Measurements from ENCODE around the gene SESN3.
A peak's percentile ranks its signal among the peaks of the same experiment; 100 is the strongest.
"Not testable (repeated sequence)": the region's sequence is repeated elsewhere in the genome, so short reads cannot be mapped to it uniquely, and the experiment has no call there.

Gene SESN3

DNA sequence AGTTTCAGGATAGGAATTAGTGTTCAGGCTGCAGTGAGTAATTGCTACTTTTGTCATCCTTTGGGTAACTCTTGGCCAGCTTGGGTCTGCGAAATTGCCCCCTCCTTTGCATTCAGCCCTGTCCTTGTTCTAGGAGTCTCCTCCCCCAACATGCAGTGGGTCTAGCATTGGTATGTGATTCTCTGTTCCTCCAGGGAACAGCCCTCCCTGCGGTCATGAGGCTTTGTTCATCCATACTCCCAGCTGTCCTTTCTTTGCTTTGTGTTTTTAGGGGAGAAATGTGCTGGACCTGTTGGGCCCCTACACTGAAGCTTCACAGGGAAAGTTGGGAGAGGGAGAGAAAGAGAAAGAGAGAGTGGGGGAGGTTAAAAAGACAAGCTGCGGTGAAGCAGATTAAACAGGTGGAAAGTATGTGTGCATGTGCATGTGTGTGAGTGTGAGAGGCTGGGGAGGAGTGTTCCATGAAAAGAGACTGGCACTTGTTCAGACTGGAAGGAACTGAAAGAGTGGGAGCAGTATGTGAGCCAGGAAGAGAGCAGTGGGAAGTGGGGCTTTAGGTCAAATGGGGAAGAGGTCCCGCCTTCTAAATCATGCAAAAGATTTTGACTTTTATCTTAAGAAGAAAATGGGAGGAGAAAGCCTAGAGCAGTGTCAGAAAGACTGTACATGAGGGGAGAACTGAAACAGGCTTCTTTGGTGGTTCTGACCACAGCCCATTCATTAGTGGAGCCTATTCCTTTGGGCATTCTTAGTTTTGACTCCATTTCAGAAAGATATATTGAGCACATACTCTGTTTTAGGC lies 17.9 kb upstream of the SESN3 start:
- ATAC-seq = peak; percentile 33 to 49

DNA sequence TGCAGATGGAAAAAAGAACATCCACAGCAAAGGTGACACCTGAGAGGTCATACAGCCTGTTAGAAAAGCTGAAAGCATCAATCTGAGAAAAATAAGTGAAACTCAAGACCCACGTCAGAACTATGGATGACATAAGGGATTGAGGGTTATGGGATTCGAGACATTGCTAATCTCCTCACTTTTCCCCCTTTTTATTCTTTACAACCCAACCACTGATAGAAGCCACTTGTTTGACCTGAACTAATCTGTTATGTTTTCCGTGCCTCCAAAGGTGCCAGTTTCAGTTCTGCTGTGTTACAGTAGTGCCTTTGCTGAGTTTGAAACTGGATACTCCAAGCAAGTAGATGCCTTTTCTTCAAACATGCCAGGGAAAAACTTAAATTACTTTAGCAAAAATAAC lies 16.9 kb upstream of the SESN3 start:
- no peak for ATAC-seq

DNA sequence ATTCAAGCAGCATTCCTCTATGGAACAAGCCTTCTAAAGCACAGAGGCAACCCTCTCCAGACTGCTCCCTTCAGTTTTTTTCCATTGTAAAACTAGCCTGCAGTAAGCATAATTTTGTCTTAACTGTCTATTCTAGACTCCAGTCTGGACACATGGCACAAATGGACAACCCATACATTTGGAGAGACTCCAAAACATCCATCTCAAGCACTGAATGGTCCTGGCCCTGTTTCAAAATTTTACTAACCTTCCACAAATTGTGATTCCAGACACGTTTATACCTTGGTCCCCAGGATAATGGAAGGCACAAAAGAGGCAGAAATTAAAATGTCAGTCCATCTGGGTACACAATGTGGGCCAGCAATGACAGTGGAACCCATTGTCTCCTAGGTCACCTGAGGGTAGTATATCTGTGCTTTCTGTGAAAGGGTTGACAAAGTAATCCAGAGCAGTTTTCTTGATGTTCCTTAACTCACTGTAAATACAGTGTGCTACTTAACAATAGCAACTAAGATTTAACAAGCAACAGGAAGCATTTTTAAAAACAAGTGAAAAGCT lies 16.2 kb upstream of the SESN3 start:
- ATAC-seq = no peak

DNA sequence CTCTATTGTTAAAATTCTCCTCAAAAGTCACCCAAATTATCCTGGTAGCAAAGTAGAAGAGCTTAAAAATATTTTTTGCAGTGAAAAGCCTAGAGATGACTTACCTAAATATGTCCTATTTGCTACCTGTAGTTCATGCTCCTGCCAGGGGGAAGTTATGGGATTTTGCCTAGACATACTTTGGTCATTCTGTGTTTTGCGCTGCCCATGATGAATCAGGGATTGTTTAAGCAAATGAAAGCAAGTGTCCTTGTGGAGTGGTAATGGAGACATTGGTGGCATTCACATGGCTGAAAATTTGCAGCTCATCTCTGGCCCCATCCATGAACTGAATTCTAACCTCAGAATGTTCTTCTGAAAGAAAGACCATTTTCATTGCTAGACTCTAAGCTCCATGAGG lies 14.6 kb upstream of the SESN3 start:
- no peak for ATAC-seq

DNA sequence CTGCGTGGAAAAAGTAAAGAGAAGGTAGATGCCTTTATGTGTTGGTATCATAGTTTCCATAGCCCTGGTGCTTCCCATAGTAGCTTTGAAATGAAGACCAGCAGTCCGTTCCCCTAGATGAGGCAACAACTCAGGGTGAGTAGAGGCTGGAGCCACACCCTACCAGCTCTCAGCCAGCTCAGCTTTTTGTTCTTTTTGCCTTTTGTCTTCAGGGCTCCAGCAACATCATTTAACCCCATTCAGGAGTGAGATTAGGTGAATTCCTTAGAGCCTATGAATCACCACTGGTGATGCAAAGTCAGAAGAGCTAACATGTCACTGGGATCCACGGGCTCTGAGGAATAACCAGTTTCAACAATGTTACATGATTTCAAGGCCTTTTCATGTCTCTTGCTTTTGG lies 14.0 kb upstream of the SESN3 start:
- peak; percentile 32 to 50 for ATAC-seq

DNA sequence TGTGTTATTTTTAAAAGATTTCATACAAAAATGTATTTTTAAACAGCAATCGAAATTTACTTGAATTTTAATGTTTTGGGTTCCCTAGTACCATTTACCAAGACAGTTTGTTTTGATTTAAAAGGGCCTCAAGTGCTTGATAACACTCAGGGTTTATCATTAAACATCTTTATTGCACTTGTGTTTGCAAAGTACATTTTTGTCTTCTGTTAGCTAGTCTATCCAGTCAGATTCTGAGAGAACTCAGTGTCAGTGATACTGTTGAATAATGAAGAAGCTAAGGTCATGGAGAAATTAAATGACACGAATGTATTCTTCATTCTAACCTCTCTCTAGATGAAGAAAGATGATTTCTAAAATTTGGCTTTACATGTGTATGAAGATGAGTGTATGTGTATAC lies 12.7 kb upstream of the SESN3 start:
- no peak for ATAC-seq

DNA sequence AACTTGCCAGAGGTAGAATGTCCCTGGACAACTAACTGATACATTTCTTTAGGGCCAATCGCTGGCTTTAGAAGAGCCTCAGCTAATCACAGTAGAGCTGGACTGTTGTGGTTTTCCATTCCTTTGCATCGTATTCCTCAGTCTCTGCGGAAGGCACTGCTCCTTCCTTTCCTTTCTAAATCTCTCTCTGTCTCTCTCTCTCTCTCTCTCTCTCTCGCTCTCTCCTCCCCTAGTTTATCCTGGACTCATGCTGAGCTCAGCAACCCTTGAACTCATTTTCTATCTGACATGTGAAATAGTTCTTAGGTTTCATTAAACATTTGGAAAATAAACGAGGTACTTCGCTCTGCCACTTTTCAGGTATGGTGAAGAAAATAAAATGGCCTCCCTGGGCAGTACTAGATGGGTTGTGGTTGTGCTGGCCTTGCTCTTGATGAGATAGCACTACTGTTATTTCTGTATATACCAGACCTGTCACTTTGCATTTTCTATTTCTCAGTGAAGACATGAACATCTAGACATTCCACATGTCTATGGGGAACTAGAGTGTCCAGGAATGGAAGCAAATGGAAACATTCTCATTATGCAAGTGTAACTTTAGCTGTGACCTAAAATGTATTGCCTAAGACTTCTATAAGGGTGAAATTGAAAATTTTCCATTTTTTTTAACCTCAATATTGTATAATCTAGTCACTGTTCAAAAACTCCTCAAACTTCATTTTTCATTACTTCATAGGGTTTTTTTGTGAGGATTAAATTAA lies 12.0 kb upstream of the SESN3 start:
- ATAC-seq = no peak

DNA sequence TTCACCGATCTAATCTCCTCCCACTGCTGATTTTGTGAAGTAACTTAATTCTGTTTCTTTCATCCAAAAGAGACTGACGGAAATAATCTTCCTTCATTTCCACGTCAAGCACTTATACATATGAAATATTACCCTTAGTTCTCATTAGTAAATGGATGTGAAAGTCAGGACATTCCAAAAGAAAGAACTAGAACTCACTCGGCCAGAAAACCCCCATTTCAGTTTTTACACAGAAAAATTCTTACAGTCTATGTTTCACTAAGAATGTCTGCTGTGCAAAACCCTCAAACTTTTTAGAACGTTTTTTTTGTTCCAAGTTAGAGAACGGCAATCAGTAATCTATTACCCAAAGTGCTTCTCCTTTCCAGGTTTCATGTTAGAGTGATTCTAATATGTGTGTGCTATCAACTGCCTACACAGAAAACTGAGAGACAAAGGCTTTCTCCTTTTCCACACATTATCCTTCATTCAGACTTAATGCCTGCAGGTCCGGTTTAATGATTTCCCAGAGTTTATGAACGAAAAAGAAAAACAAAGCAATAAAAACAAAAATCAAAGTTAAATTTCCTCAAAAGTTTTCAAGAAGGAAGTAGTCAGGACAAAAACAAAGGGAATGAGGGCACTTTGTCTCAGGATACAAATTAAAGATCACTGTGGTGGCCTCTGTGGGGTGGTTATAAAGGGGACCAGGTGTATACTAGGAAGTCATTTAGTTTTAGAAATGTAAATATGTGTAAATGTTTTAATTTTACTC lies 11.3 kb upstream of the SESN3 start:
- ATAC-seq = no peak

DNA sequence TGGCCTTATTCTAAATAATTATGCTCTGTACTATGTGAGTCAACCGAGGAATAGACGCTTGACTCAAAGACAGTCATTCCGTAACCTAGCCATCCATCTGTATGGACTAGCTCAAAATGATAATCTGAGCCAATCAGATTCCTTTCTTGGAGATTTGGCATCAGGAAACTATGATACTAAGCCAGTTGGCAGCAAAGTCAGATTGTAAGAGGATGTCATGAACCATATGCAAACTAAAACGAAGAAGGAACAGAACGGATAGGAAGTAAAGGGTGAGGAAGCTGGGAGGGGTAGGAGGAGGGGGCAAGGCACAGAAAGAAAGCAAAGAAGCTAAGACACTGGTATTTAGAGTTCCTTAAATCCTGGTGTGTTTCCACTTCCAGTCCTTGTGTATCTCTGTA lies 10.7 kb upstream of the SESN3 start:
- ATAC-seq = peak in 1 of 2 donors; percentile 61

DNA sequence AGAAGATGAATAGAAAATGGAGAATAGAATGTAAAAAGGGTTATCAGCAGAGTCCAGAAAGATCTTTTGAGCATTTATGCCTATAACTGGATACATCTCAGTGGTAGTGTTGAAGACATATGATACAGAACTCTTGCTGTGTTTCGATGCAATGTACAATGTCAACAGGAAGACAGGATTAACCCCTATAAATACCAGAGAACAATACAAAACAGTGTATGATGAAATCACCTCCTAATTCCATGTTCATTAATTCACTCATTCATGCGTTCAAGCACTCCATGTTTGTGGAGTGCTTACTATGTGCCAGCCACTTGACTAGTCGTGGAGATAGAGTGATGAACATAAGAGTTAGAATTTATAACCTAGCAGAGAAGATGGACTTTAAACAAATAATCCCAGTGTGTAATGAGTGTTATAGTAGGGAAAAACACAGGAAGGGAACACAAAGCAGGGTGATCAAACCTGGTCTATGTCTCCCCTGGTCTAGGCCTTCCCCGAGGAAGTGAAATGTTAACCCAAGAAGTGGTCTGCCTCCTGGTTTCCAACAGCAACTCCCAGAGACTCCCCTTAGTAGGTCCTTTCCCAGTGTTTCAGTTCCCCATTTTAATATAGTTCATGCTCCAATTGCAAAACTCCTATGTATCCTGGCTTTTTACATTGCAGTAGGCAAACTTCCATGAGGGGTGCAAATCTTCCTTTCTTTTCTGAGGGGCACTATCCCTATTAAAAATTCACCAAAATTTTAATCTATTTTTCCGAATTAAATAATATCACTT lies 9.1 kb upstream of the SESN3 start:
- ATAC-seq = no peak

DNA sequence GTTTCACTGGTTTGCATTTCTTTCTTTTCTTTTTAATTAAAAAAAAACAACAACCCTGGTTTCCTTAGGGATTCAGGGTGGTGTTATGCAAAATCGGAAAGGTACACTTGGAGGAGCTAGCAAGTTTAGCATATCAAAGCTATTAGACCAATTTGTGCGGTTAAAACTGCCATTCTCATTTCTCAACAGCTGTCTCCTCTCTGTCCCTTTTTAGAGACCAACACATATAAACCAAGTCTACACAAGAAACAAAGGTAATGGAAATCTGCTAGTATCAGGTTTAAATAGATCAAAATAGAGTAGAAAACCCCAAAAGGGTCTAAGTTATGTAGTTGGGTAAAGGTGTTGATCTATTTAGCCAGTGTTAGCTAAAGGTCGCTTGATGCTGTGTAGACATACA lies 1.7 kb upstream of the SESN3 start:
- no peak for ATAC-seq

DNA sequence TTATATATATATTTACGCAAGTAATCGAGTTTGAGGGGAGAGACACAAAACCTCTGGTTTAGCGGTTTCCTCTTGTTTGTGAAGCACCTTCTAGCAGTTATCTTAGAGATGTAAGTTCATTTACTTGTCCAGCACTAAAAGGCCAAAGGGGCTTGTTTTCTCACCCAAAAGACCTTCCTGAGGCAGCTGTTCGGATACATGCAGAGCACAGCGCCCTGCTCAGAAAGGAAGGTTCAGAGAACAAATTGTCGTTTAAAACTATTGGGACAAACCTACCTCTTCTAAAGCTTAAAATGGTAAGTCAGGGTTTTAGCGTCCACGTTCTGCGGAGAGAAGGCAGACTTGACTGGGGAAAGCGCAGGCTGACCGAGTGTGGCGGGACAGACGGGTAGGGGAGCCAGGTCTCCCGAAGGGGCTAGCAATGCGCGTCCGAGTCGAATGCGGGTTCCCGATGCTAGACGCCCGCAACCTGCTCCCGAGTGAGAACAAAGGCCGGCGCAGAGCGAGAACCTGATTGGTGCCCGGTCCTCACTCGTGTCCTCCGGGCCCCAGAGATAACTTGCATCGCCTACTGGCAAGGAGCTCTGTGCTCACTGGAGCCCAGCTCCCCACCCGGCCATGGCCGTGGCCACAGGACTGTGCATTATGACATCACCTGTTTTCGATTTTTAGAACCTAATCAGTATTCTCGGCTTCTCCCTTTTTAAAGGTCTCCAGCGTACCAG lies 1.0 kb upstream of the SESN3 start:
- peak; percentile 12 to 21 for ATAC-seq

DNA sequence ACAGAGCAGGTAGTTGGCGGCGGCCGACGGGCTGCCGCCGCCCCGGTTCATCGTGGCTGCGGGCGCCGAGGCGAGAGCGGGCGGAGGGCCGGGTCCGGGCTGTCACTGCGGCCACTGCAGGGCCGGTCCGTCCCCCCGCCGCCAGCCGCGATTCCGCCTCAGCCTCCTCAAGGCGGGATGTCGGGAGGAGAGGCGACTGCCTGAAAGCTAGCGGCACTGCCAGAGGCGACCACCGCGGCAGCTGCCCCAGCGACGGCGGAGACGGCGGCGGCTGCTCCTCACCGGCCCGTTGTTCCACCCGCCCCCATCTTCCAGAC lies 234 bp downstream of the SESN3 start:
- no peak for ATAC-seq

DNA sequence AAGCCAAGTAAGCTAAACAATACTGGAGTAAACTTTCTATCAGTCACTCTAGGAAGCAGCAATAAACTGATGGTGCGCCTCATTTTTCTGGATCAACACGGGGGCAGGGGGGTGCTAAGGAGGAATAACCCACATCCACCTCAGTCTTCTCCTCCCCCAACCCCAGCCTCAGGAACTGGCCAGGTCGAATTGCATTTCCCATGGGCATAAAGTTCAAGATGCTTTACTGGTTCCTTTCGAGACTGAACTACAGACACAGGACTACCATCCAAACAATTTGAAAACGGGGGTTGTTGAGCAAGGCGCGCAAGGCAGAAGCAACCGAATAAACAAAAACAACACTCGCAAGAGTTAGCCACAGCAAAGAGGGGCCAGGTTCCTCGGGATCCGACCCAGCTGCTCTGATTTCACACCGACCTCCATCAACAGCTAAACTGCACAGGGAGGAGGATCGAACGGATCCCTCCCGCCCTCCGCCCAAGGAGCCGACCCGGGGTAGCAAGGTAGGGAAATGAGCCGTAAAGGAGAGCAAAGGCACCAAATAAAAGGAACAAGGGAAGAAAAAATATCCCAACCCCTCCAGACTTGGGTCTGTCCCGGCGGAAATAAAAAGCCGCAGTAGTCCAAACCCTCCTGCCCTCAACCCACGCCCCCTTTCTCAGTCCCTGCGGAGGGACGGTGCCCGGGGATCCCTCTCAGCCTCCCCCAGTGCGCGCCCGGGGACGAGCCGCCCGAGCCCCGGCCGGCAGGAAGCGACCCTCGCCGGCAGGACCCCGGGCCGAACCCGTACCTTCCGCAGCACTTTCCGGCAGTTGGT lies 801 bp downstream of the SESN3 start:
- ATAC-seq = no peak

DNA sequence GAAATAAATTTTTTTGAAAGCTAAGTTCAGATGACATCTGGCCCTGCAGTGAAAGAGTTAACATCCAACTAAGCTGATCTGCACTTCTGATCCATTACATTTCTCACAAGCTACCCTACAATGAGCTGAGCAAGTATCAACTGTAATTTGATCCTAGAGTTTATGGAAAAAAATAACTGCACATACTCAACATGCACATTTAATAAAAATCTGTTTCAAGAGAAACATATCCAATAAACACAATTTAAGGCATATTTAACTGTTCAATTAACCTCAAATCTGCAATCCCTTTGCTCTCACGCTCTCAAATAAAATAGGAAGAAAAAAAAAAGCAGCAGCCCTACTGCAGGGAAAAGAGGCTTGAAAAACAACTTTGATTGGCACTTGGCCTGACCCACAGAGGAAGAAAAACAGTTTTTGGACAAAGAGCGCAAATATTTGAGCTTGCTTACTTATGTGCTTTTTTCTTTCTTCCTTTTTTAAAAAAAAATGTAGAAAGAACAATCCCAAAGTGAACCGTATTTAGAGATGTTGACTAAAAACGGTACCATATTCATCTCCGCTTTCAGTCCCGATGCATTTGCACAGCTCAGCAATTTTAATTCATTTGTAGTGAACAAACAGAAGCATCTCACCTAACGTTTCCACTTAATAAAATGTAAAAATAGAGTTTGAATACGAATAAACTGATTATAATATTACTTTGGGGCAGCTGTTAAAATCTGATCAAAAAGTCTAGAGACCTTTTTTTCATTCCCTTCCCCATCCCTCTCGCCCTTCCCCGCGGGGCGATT lies 1.6 kb downstream of the SESN3 start:
- ATAC-seq = no peak

DNA sequence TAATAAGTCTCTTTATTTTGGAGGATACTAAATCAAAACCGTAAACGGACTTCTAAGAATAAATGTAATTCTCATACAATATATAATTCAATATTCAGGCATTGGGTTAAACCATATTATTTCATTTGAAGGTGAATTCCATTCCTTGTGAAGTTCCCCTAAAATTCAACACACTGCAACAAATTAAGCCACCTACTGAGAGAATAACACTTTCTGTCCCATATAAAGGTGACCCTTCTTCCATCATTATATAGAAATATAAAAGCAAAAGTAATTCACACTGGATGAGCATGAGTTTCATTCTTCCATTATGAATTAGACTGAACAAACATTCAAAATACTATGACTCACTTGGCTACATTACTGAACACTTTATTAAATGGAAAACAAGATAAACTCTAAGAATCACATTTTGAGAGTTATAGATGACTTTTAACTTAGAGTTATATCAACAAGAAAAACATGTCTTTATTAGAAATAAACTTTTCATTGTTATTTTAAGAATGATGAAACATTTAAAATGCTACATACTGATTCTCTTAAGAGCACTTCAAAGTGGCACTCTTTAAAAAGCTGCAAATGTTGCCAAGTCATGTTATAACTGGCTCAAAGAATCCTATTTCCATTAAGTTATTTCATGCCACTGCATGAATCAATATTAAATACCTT lies 2.8 kb downstream of the SESN3 start:
- no peak for ATAC-seq

DNA sequence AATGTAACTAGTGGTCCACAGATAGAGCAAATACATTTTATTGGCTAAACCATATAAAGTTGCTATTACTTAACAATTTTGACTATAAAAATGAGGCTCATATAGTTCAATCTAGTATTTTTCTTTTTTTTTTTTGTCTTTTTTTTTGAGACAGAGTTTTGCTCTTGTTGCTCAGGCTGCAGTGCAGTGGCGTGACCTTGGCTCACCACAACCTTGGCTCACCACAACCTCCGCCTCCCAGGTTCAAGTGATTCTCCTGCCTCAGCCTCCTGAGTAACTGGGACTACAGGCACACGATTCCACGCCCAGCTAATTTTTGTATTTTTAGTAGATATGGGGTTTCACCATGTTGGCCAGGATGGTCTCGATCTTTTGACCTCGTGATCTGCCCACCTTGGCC lies 3.9 kb downstream of the SESN3 start:
- not testable (repeated sequence) for ATAC-seq

DNA sequence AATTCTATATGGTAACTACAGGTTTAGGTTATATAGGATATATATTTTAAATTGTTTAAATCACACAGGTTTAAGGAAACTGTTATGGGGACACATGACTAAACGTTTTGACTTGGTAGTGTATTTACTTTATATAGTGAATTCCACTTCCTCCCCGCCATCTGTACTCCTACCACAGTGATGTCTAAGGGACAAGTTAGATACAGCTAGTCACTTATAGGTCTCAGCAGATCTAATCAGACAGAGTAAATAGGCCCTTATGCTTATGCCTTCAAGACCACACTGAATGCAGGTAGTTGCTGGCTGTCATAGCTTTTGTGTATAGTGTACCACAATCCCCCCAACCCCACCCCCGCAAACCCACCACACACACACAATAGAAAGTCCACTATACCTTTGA lies 8.2 kb downstream of the SESN3 start:
- ATAC-seq = peak; percentile 35 to 63

DNA sequence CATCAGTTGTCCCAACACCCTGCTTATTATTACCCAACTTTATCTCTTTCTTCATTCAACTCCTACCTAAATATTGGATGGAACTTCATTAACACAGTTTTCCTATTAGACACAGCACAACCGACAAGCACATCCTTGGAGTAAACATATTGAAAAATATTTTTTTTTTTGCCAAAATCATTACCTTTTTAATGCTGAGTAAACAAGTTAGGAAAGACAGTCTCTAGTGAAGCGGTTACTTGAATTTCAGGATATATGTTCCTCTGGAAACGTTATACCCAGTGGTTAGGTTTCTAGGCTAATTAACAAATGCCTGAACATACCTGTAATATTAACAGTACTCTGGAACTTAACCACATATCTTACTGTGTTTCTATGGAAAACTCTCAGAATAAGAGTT lies 11.4 kb downstream of the SESN3 start:
- no peak for ATAC-seq

DNA sequence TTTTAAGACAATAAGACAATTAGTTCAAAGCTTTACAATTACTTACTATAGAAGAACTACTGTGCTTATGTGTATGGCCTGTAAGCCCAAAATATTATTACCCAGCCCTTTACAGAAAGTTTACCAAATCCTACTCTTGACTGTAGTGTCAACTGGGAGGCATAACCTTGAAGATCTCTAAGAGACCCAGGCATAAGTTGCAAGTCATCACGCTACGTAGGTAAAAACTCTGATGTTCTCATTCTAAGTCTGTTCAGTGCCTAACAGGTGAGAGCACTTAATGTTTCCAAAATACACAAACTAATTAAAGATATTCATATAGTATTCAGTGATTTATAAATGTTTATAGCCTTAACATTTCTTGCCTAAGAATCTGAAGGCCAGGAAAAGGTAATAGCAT lies 12.9 kb downstream of the SESN3 start:
- no peak for ATAC-seq
